Upper lobe of left lung (tissue), 6 donors: Measurements from ENCODE around the gene CENPF. TPM values are rescaled to one million over a fixed set of nuclear protein-coding genes. Genes with fewer than 3 reads are reported as not detected.
"Not testable (repeated sequence)": the region's sequence is repeated elsewhere in the genome, so short reads cannot be mapped to it uniquely, and the experiment has no call there.

Experiments used
- ATAC-seq, 2 donors: fragments of 200-7000 bp; cut with Tn5 transposase; one replicate each; pipeline ENCODE4 v1.9.1; 2022; ENCODE audit warnings: mild to moderate bottlenecking in 2 of 2, moderate library complexity in 2 of 2; ENCODE audit not compliant: low FRiP score in 2 of 2
- DNase-seq, 2 donors: peaks; one replicate each; pipeline ENCODE4 v3.0.0-alpha.2; 2019 to 2020
- H3K27ac ChIP-seq, 4 donors: fragments of 200-600 bp; sonication (generic); one replicate each; pipeline ENCODE4 v1.5.1; 2016 to 2019
- H3K27me3 ChIP-seq, 4 donors: fragments of 200-600 bp; sonication (generic); one replicate each; pipeline ENCODE4 v1.5.1; 2017 to 2019
- H3K36me3 ChIP-seq, 4 donors: fragments of 200-600 bp; sonication (generic); one replicate each; pipeline ENCODE4 v1.5.1; 2016 to 2019
- H3K4me1 ChIP-seq, 4 donors: fragments of 200-600 bp; sonication (generic); one replicate each; pipeline ENCODE4 v1.5.1; 2018 to 2019
- H3K4me3 ChIP-seq, 4 donors: fragments of 200-600 bp; sonication (generic); one replicate each; pipeline ENCODE4 v1.5.1; 2017 to 2019; ENCODE audit warnings: mild to moderate bottlenecking in 2 of 4, moderate library complexity in 1 of 4
- H3K9me3 ChIP-seq, 4 donors: fragments of 200-600 bp; sonication (generic); one replicate each; pipeline ENCODE4 v1.5.1; 2018 to 2019
- CTCF ChIP-seq, 6 experiments: fragments of 450-650 bp in 4 of 6; fragments of 200-600 bp in 2 of 6; sonication (generic) in 2 of 6; IDR thresholded peaks; one replicate each; pipeline ENCODE4 v1.5.1; 2016 to 2019; ENCODE audit warnings: antibody characterized with exemption in 6 of 6
- EP300 ChIP-seq, 4 donors: sonication (generic); formaldehyde crosslinking; IDR thresholded peaks; one replicate each; pipeline ENCODE4 v1.5.1; 2017; ENCODE audit warnings: antibody characterized with exemption in 4 of 4, control low read depth in 2 of 4
- POLR2A ChIP-seq, 4 donors: fragments of 450-650 bp; IDR thresholded peaks; one replicate each; pipeline ENCODE4 v1.5.1; 2016 to 2017; ENCODE audit warnings: antibody characterized with exemption in 4 of 4, mild to moderate bottlenecking in 2 of 4
- POLR2AphosphoS5 ChIP-seq, 2 donors: sonication (generic); formaldehyde crosslinking; IDR thresholded peaks; one replicate each; pipeline ENCODE4 v1.5.1; 2017; ENCODE audit warnings: antibody characterized with exemption in 2 of 2
- WGBS, 2 donors: methylation state at CpG; one replicate each; pipeline ENCODE4 v1.1.5; 2017 to 2018; 5-methylcytosine and 5-hydroxymethylcytosine counted together
- total RNA-seq, 6 donors: library from RNA; depleted of rRNA in 4 of 6; stranded (reverse); fragments of >200 nt in 4 of 6; gene quantifications; one replicate each; pipeline versions ENCODE4 v1.1.0 to v1.2.1, GENCODE V29; 2016 to 2021
- donor health status: DM: no; HTN: no; CAD: no; lungs with moderate emphysema.
- donor health status: DM: no; HTN: yes; CAD: no; lungs with severe emphysema.

CENPF gene
- total RNA-seq, 6 donors from 2014 or later: 1.0 to 12.1 (median 3.0) TPM

DNA sequence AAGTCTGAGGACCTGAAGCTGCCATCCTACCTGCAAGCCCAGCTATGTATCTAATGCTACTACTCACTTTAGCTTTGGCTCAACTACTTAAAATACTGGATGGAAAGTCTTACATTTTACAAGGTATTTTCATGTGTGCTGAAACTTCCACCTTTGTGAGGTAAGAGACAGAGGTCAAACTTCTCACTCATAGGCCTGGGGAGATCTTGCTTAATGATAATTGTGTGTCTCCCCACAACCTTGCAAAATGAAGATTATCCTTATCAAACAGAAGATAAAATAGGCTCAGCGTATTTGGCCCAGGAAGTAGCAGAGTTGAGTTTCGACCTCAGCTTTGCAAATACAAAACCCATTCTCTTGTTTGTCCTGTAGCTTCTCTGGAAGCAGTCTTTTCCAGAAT lies 63.7 kb downstream of the CENPF start:
- TF ChIP-seq EP300 (IDR thresholded peaks at IDR 0.05): no peak
- no peak for TF ChIP-seq POLR2A (IDR thresholded peaks at IDR 0.05)
- no peak for TF ChIP-seq CTCF (IDR thresholded peaks at IDR 0.05)
- no peak for TF ChIP-seq POLR2AphosphoS5 (IDR thresholded peaks at IDR 0.05)
- ATAC-seq (no peak), DNase-seq (no peak)
- no peak overlapping the region for H3K27ac ChIP-seq
- no peak overlapping the region for H3K4me3 ChIP-seq
- WGBS, 2 donors: 91 to 98% methylated on average over 2 of the region's 2 CpGs
- no peaks in the 10 kb centered on the region for H3K9me3 ChIP-seq
- no peaks in the 10 kb centered on the region for H3K36me3 ChIP-seq
- no peaks in the 10 kb centered on the region for H3K27me3 ChIP-seq
- H3K4me1 ChIP-seq: no peaks in the 10 kb centered on the region

GRCh38 chr1:214670098-214670497 lies 67.1 kb downstream of the CENPF start:
- TF ChIP-seq CTCF (IDR thresholded peaks at IDR 0.05) (no peak), EP300 (IDR thresholded peaks at IDR 0.05) (no peak), POLR2A (IDR thresholded peaks at IDR 0.05) (no peak), POLR2AphosphoS5 (IDR thresholded peaks at IDR 0.05) (no peak)
- Histone ChIP-seq H3K9me3 (no peaks in the 10 kb centered on the region), H3K27ac (no peak overlapping the region), H3K4me3 (no peak overlapping the region), H3K36me3 (no peaks in the 10 kb centered on the region), H3K27me3 (no peaks in the 10 kb centered on the region), H3K4me1 (no peaks in the 10 kb centered on the region)
- ATAC-seq: no peak
- DNase-seq: no peak
- WGBS, 2 donors: 58 to 67% methylated on average over 2 of the region's 2 CpGs

DNA sequence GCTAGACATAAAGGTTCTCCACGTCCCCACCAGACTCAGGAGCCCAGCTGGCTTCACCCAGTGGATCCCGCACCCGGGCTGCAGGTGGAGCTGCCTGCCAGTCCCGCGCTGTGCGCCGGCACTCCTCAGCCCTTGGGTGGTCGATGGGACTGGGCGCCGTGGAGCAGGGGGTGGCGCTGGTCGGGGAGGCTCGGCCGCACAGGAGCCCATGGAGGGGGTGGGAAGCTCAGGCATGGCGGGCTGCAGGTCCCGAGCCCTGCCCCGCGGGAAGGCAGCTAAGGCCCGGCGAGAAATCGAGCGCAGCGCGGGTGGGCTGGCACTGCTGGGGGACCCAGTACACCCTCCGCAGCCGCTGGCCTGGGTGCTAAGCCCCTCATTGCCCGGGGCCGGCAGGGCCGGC lies 70.0 kb downstream of the CENPF start:
- DNase-seq: peak in 1 of 2 donors; percentile 70
- H3K27ac ChIP-seq, H3K27me3 ChIP-seq, ATAC-seq, H3K36me3 ChIP-seq, H3K4me1 ChIP-seq, H3K9me3 ChIP-seq, H3K4me3 ChIP-seq: not testable (repeated sequence)
- 90 to 94% methylated on average over 21 to 24 of the region's 29 CpGs for WGBS, 2 donors

GRCh38 chr1:214673576-214673975 lies 70.6 kb downstream of the CENPF start:
- no peaks in the 10 kb centered on the region for H3K9me3 ChIP-seq
- ATAC-seq (no peak), DNase-seq (no peak)
- H3K36me3 ChIP-seq: no peaks in the 10 kb centered on the region
- 81 to 96% methylated on average over 6 to 7 of the region's 8 CpGs for WGBS, 2 donors
- H3K27ac ChIP-seq: no peak overlapping the region
- H3K4me3 ChIP-seq: no peak overlapping the region
- no peaks in the 10 kb centered on the region for H3K27me3 ChIP-seq
- TF ChIP-seq POLR2AphosphoS5 (IDR thresholded peaks at IDR 0.05): no peak
- no peak for TF ChIP-seq EP300 (IDR thresholded peaks at IDR 0.05)
- no peak for TF ChIP-seq CTCF (IDR thresholded peaks at IDR 0.05)
- TF ChIP-seq POLR2A (IDR thresholded peaks at IDR 0.05): no peak
- H3K4me1 ChIP-seq: no peaks in the 10 kb centered on the region

DNA sequence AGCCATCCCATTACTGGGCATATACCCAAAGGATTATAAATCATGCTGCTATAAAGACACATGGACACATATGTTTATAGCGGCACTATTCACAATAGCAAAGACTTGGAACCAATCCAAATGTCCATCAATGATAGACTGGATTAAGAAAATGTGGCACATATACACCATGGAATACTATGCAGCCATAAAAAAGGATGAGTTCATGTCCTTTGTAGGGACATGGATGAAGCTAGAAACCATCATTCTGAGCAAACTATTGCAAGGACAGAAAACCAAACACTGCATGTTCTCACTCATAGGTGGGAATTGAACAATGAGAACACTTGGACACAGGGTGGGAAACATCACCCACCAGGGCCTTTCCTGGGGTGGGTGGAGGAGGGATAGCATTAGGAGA lies 72.5 kb downstream of the CENPF start:
- not testable (repeated sequence) for H3K4me3 ChIP-seq, H3K27me3 ChIP-seq, ATAC-seq, H3K27ac ChIP-seq, H3K36me3 ChIP-seq, DNase-seq, H3K9me3 ChIP-seq, H3K4me1 ChIP-seq
- 78 to 86% methylated on average over 1 of the region's 1 CpG for WGBS, 2 donors

- H3K4me3 ChIP-seq: no peak overlapping the region
- H3K4me1 ChIP-seq: no peaks in the 10 kb centered on the region
- H3K9me3 ChIP-seq: no peaks in the 10 kb centered on the region
- no peak overlapping the region for H3K27ac ChIP-seq
- H3K36me3 ChIP-seq: no peaks in the 10 kb centered on the region
- no peaks in the 10 kb centered on the region for H3K27me3 ChIP-seq
- ATAC-seq (no peak), DNase-seq (no peak)
- no peak for TF ChIP-seq CTCF (IDR thresholded peaks at IDR 0.05)
- no peak for TF ChIP-seq POLR2AphosphoS5 (IDR thresholded peaks at IDR 0.05)
- TF ChIP-seq EP300 (IDR thresholded peaks at IDR 0.05): no peak
- no peak for TF ChIP-seq POLR2A (IDR thresholded peaks at IDR 0.05)
- 72 to 78% methylated on average over 4 of the region's 4 CpGs for WGBS, 2 donors
Observed at GRCh38 chr1:214676747-214677146, 73.8 kb downstream of the CENPF start.
